Astrocyte (in vitro differentiated cells and primary cell): ENCODE results near the gene HOXA4. TPM values are rescaled to one million over a fixed set of nuclear protein-coding genes. Genes with fewer than 3 reads are reported as not detected.

Experiments used
- DNase-seq: peaks from one replicate; pipeline ENCODE4 v3.0.0-alpha.2; 2010; ENCODE audit warnings: low read depth
- FAIRE-seq: peaks from 2 replicates; lab custom pipeline; 2011; peaks lifted over from hg19 to GRCh38; lab: Jason Lieb, UNC
- H2AFZ ChIP-seq: 2 replicates; pipeline ENCODE4 v1.6.0; 2012; ENCODE audit warnings: low read depth, low read length, inconsistent platforms
- H3K27ac ChIP-seq: 2 replicates; pipeline ENCODE4 v1.5.1; 2011; ENCODE audit warnings: low read depth, low read length, inconsistent platforms
- H3K27me3 ChIP-seq: 2 replicates; pipeline ENCODE4 v1.6.0; 2011; ENCODE audit warnings: low read length, inconsistent platforms; ENCODE audit not compliant: insufficient read depth
- H3K36me3 ChIP-seq: 2 replicates; pipeline ENCODE4 v1.5.1; 2011; ENCODE audit warnings: low read length, inconsistent platforms; ENCODE audit not compliant: insufficient read depth
- H3K4me1 ChIP-seq: 2 replicates; pipeline ENCODE4 v1.5.1; 2011; ENCODE audit warnings: low read length, inconsistent platforms; ENCODE audit not compliant: insufficient read depth
- H3K4me2 ChIP-seq: 2 replicates; pipeline ENCODE4 v1.6.0; 2012; ENCODE audit warnings: low read length, inconsistent platforms
- H3K4me3 ChIP-seq: 2 replicates; pipeline ENCODE4 v1.5.1; 2011; ENCODE audit warnings: low read depth, mild to moderate bottlenecking, low read length, inconsistent platforms; ENCODE audit not compliant: insufficient read depth
- H3K79me2 ChIP-seq: 2 replicates; pipeline ENCODE4 v1.6.0; 2012; ENCODE audit warnings: mild to moderate bottlenecking, low read length, inconsistent platforms; ENCODE audit not compliant: insufficient read depth
- H3K9ac ChIP-seq: 2 replicates; pipeline ENCODE4 v1.6.0; 2012; ENCODE audit warnings: mild to moderate bottlenecking, low read length, inconsistent platforms
- H3K9me3 ChIP-seq: 2 replicates; pipeline ENCODE4 v1.5.1; 2012; ENCODE audit warnings: low read depth, mild to moderate bottlenecking, low read length, inconsistent platforms; ENCODE audit not compliant: insufficient read depth
- H4K20me1 ChIP-seq: 2 replicates; pipeline ENCODE4 v1.6.0; 2012; ENCODE audit warnings: low read length, inconsistent platforms; ENCODE audit not compliant: insufficient read depth
- H3K27ac Mint-ChIP-seq: one replicate; pipeline ENCODE4 v1.8.0; 2021; ENCODE audit warnings: mild to moderate bottlenecking, mixed read lengths; ENCODE audit not compliant: unreplicated experiment
- H3K27me3 Mint-ChIP-seq: one replicate; pipeline ENCODE4 v1.8.0; 2021; ENCODE audit warnings: low read depth, mixed read lengths; ENCODE audit not compliant: unreplicated experiment
- H3K36me3 Mint-ChIP-seq: one replicate; pipeline ENCODE4 v1.8.0; 2021; ENCODE audit warnings: low read depth, mixed read lengths; ENCODE audit not compliant: unreplicated experiment
- H3K4me1 Mint-ChIP-seq: one replicate; pipeline ENCODE4 v1.8.0; 2021; ENCODE audit warnings: low read depth, mixed read lengths; ENCODE audit not compliant: unreplicated experiment
- H3K4me3 Mint-ChIP-seq: one replicate; pipeline ENCODE4 v1.8.0; 2021; ENCODE audit warnings: mild to moderate bottlenecking, moderate library complexity, mixed read lengths; ENCODE audit not compliant: unreplicated experiment
- H3K9me3 Mint-ChIP-seq: one replicate; pipeline ENCODE4 v1.8.0; 2021; ENCODE audit warnings: mild to moderate bottlenecking, mixed read lengths; ENCODE audit not compliant: unreplicated experiment
- CTCF ChIP-seq: IDR thresholded peaks from 2 replicates; pipeline ENCODE4 v1.5.1; 2011; ENCODE audit warnings: low read depth, mild to moderate bottlenecking, inconsistent platforms, low read length, moderate library complexity; ENCODE audit not compliant: insufficient read depth
- EZH2 ChIP-seq: IDR thresholded peaks from 2 replicates; pipeline ENCODE4 v1.6.1; 2012; ENCODE audit warnings: mild to moderate bottlenecking, low read length, inconsistent platforms; ENCODE audit not compliant: insufficient read depth
- total RNA-seq: library from RNA; stranded (reverse); gene quantifications from 2 replicates; pipeline ENCODE4 v1.2.1, GENCODE V29; 2021

Gene HOXA4
- total RNA-seq, 1 donor from 2014 or later: not detected

GRCh38 chr7:27142580-27143022, 12.0 kb upstream of the HOXA4 start:
- TF ChIP-seq EZH2: peak; percentile 63
- no peak for TF ChIP-seq CTCF
- peaks cover 88% of the 10 kb centered on the region for H3K27me3 Mint-ChIP-seq

GRCh38 chr7:27141923-27142579, 11.5 kb upstream of the HOXA4 start:
- Histone ChIP-seq H3K9ac (peak overlapping the region; percentile 63), H3K4me1 (no peaks in the 10 kb centered on the region), H3K79me2 (no peaks in the 10 kb centered on the region), H3K4me3 (peak overlapping the region; percentile 61), H3K36me3 (no peaks in the 10 kb centered on the region), H3K27me3 (peaks cover 99% of the 10 kb centered on the region), H2AFZ (no peak overlapping the region), H3K9me3 (peaks cover 9% of the 10 kb centered on the region), H3K4me2 (peak overlapping the region; percentile 80), H4K20me1 (peaks cover 2% of the 10 kb centered on the region), H3K27ac (no peak overlapping the region)
- DNase-seq (no peak), FAIRE-seq (no peak)
- TF ChIP-seq CTCF: no peak
- TF ChIP-seq EZH2: peak; percentile 63
- Mint-ChIP-seq H3K4me1 (no peaks in the 10 kb centered on the region), H3K4me3 (no peak overlapping the region), H3K27ac (no peak overlapping the region), H3K36me3 (peaks cover 3% of the 10 kb centered on the region), H3K27me3 (peaks cover 88% of the 10 kb centered on the region), H3K9me3 (peaks cover 45% of the 10 kb centered on the region)

More at GRCh38 chr7:27142580-27143022, 12.0 kb upstream of the HOXA4 start:
- peaks cover 3% of the 10 kb centered on the region for H3K36me3 Mint-ChIP-seq
- H3K4me1 ChIP-seq: no peaks in the 10 kb centered on the region
- H3K4me1 Mint-ChIP-seq: no peaks in the 10 kb centered on the region
- peaks cover 2% of the 10 kb centered on the region for H4K20me1 ChIP-seq
- FAIRE-seq: no peak
- peak overlapping the region; percentile 80 for H3K4me2 ChIP-seq
- no peak overlapping the region for H3K4me3 Mint-ChIP-seq
- H3K9me3 ChIP-seq: peaks cover 15% of the 10 kb centered on the region
- no peaks in the 10 kb centered on the region for H3K79me2 ChIP-seq
- peak overlapping the region; percentile 61 for H3K4me3 ChIP-seq
- peaks cover 48% of the 10 kb centered on the region for H3K9me3 Mint-ChIP-seq
- H3K36me3 ChIP-seq: no peaks in the 10 kb centered on the region
- peak overlapping the region; percentile 56 for H2AFZ ChIP-seq
- H3K27ac ChIP-seq: no peak overlapping the region
- H3K27ac Mint-ChIP-seq: no peak overlapping the region
- peak overlapping the region; percentile 63 for H3K9ac ChIP-seq
- no peak for DNase-seq
- peaks cover 99% of the 10 kb centered on the region for H3K27me3 ChIP-seq
